ENCODE data around the gene ICAM1. TPM values are rescaled to one million over a fixed set of nuclear protein-coding genes. Genes with fewer than 3 reads are reported as not detected.

Gene ICAM1
- polyA plus RNA-seq, 2 of the 4 experiments (the other 2 are of a cell fraction): 1.2 to 1.4 TPM

- WGBS (ENCODE audit: missing lambda C conversion rate): 91% methylated on average over 17 of the region's 23 CpGs
- H3K9me3 ChIP-seq: no peaks in the 10 kb centered on the region
- ChIA-PET CTCF (interaction anchor here (0.6 kb wide), 1 partner anchor 62 kb away, joined by 6 read pairs; no protein-coding TSS in a partner anchor), POLR2A (no interaction called here)
- H3K4me1 ChIP-seq: 0 out of 3 replicates have a peak, but pooled peaks cover 4% of the 10 kb centered on the region
- no peak overlapping the region for H3K4me2 ChIP-seq
- FAIRE-seq: no peak
- TF ChIP-seq SREBF2 (IDR thresholded peaks at IDR 0.05) (no peak), ATOH8 (CRISPR knock-in tag; IDR thresholded peaks at IDR 0.05; ENCODE audit: low read depth) (no peak), E2F6 (IDR thresholded peaks at IDR 0.05; ENCODE audit: borderline replicate concordance, low read depth) (no peak), NFE2L2 (conservative IDR thresholded peaks at IDR 0.05; ENCODE audit: low read length) (no peak), ZC3H11A (IDR thresholded peaks at IDR 0.05) (no peak), KDM5A (IDR thresholded peaks at IDR 0.05) (no peak), MAX (IDR thresholded peaks at IDR 0.05) (no peak), FOXS1 (CRISPR knock-in tag; IDR thresholded peaks at IDR 0.05) (no peak), PHF8 (IDR thresholded peaks at IDR 0.05; ENCODE audit: borderline replicate concordance, low read depth) (no peak), POLR2AphosphoS2 (conservative IDR thresholded peaks at IDR 0.05; ENCODE audit: low read length) (no peak), BHLHE40 (IDR thresholded peaks at IDR 0.05; ENCODE audit: low read depth, low read length) (no peak), CBX2 (IDR thresholded peaks at IDR 0.05; ENCODE audit: borderline replicate concordance, low read depth) (no peak), NR3C1 (IDR thresholded peaks at IDR 0.05) (no peak), HMGXB4 (CRISPR knock-in tag; IDR thresholded peaks at IDR 0.05; ENCODE audit: borderline replicate concordance) (no peak), FOSB (CRISPR knock-in tag; IDR thresholded peaks at IDR 0.05) (no peak), ZFP36 (IDR thresholded peaks at IDR 0.05; ENCODE audit: borderline replicate concordance, partially characterized antibody) (no peak), CHD4 (IDR thresholded peaks at IDR 0.05; ENCODE audit: borderline replicate concordance) (no peak), HOXB13 (CRISPR knock-in tag; IDR thresholded peaks at IDR 0.05; ENCODE audit: low read depth) (no peak), FOSL2 (IDR thresholded peaks at IDR 0.05) (no peak), FOSL2 (CRISPR knock-in tag; IDR thresholded peaks at IDR 0.05) (no peak)
- H3K27ac ChIP-seq: no peak overlapping the region
- no peak overlapping the region for H3K4me3 ChIP-seq
- no peak for DNase-seq (ENCODE audit: low read depth in 1 of 2, low spot score in 1 of 2)
- no peak for ATAC-seq
These were observed 46.6 kb upstream of the ICAM1 start for GRCh38 chr19:10224337-10224736.

GRCh38 chr19:10226021-10226375, 44.9 kb upstream of the ICAM1 start:
- ATAC-seq (no peak), DNase-seq (ENCODE audit: low read depth in 1 of 2, low spot score in 1 of 2) (no peak), FAIRE-seq (no peak)
- Histone ChIP-seq H3K4me1 (peaks cover 5% of the 10 kb centered on the region; the same call in 1 of the 3 replicates), H3K9me3 (no peaks in the 10 kb centered on the region), H3K27ac (no peak overlapping the region), H3K4me3 (no peak overlapping the region), H3K4me2 (no peak overlapping the region)
- ChIA-PET POLR2A (no interaction called here), CTCF (interaction anchor here (0.6 to 2.4 kb wide), 6 partner anchors 11 to 296 kb away, joined by 3 to 12 read pairs (median 3); no protein-coding TSS in a partner anchor)
- TF ChIP-seq MAZ (IDR thresholded peaks at IDR 0.05; ENCODE audit: borderline replicate concordance, low read depth, low read length): no peak
- TF ChIP-seq JUN (IDR thresholded peaks at IDR 0.05): no peak
- TF ChIP-seq HMGXB4 (CRISPR knock-in tag; IDR thresholded peaks at IDR 0.05; ENCODE audit: borderline replicate concordance): no peak
- no peak for TF ChIP-seq EHF (CRISPR knock-in tag; IDR thresholded peaks at IDR 0.05)
- 91% methylated on average over 5 of the region's 6 CpGs for WGBS (ENCODE audit: missing lambda C conversion rate)
